PC-9 (cell line): ENCODE measurements around the gene NLRP11. TPM values are rescaled to one million over a fixed set of nuclear protein-coding genes. Genes with fewer than 3 reads are reported as not detected.

ENCODE experiments used
- BruUV-seq: library from RNA; stranded (reverse); fragments of 400-500 nt; replicated peaks from 2 replicates; lab custom pipeline; 2021; lab: Mats Ljungman, UMichigan
- CTCF ChIA-PET: fragments of 300-600 bp; sonication (Branson Sonifier 250); formaldehyde crosslinking; loops from one replicate; lab custom pipeline; 2022; ENCODE audit warnings: antibody characterized with exemption; lab: Charles Lee
- POLR2A ChIA-PET: fragments of 300-600 bp; sonication (Branson Sonifier 250); formaldehyde crosslinking; loops from one replicate; lab custom pipeline; 2022; ENCODE audit warnings: antibody characterized with exemption; ENCODE audit not compliant: unreplicated experiment; lab: Charles Lee
- DNase-seq, 2 experiments: peaks; one replicate each; pipeline versions ENCODE4 v3.0.0 to v3.0.0-alpha.2; 2015 to 2022; ENCODE audit warnings: mixed read lengths in 1 of 2
- H2AFZ ChIP-seq: fragments of 200-600 bp; sonication (generic); 2 replicates; pipeline ENCODE4 v1.8.1; 2017; ENCODE audit warnings: antibody characterized with exemption
- H3F3A ChIP-seq: fragments of 200-600 bp; sonication (generic); 2 replicates; pipeline ENCODE4 v1.8.1; 2017; ENCODE audit warnings: antibody characterized with exemption, mild to moderate bottlenecking, low read depth; ENCODE audit not compliant: insufficient read depth
- H3K27ac ChIP-seq: fragments of 200-600 bp; sonication (generic); 2 replicates; pipeline ENCODE4 v1.6.1; 2016; ENCODE audit warnings: mixed run types
- H3K27me3 ChIP-seq: fragments of 200-600 bp; sonication (generic); 2 replicates; pipeline ENCODE4 v1.6.1; 2016; ENCODE audit warnings: low read depth, mixed run types; ENCODE audit not compliant: insufficient read depth
- H3K36me3 ChIP-seq: fragments of 200-600 bp; sonication (generic); 2 replicates; pipeline ENCODE4 v1.6.1; 2016; ENCODE audit warnings: low read depth, mixed run types
- H3K4me1 ChIP-seq: fragments of 200-600 bp; sonication (generic); replicated peaks from 2 replicates; pipeline ENCODE4 v1.6.1; 2016; ENCODE audit warnings: mixed run types; ENCODE audit not compliant: insufficient read depth
- H3K4me2 ChIP-seq: fragments of 200-600 bp; sonication (generic); 2 replicates; pipeline ENCODE4 v1.6.1; 2017; ENCODE audit warnings: mixed run types
- H3K4me3 ChIP-seq: fragments of 200-600 bp; sonication (generic); 2 replicates; pipeline ENCODE4 v1.6.1; 2016; ENCODE audit warnings: mixed run types
- H3K79me2 ChIP-seq: fragments of 200-600 bp; sonication (generic); 2 replicates; pipeline ENCODE4 v1.6.1; 2017; ENCODE audit warnings: low read depth, mixed run types
- H3K9me2 ChIP-seq: fragments of 200-600 bp; sonication (generic); 2 replicates; pipeline ENCODE4 v1.8.1; 2017; ENCODE audit warnings: mild to moderate bottlenecking; ENCODE audit not compliant: insufficient read depth
- H3K9me3 ChIP-seq: fragments of 200-600 bp; sonication (generic); 2 replicates; pipeline ENCODE4 v1.8.1; 2016; ENCODE audit warnings: low read depth; ENCODE audit not compliant: insufficient read depth
- H4K20me1 ChIP-seq: fragments of 200-600 bp; sonication (generic); 2 replicates; pipeline ENCODE4 v1.8.1; 2017; ENCODE audit not compliant: insufficient read depth
- CTCF ChIP-seq: fragments of 200-600 bp; sonication (generic); conservative IDR thresholded peaks from 2 replicates; pipeline ENCODE4 v1.6.1; 2017; ENCODE audit warnings: mixed run types, antibody characterized with exemption, mild to moderate bottlenecking, moderate library complexity
- EZH2 ChIP-seq: fragments of 200-600 bp; sonication (generic); IDR thresholded peaks from 2 replicates; pipeline ENCODE4 v1.8.0; 2017; ENCODE audit warnings: antibody characterized with exemption, low read depth
- intact Hi-C: fragments of 100-400 bp; cut with micrococcal nuclease; formaldehyde crosslinking; loops from one replicate; pipeline ENCODE4 v1.10.0; 2022; ENCODE audit not compliant: unreplicated experiment
- total RNA-seq: library from RNA; stranded (reverse); gene quantifications from 2 replicates; pipeline ENCODE4 v1.2.3, GENCODE V29; 2021

Gene NLRP11
- total RNA-seq, 1 experiment from 2014 or later = not detected

DNA sequence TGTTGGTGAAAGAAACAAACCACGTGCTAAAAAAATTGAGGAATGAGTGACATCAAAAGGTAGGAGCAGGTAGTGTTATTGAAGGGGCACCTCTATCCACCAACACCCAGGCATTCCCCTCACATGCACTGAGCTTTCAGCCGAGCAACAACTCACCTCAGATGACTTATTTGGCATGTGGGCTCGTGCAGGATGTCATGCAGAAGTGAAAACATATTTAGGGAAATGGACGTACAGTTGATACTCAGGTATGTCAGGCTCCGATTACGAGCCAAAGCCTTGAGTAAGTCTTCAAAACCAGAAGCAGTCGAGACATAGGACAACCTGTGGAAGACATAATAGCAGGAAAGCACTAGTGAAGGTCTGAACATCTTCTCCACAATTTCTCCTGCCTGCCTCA is 30.4 kb downstream of the NLRP11 start:
- H3K27me3 ChIP-seq = peaks cover 97% of the 10 kb centered on the region
- intact Hi-C loops = no loop called here
- no peak overlapping the region for H3K4me2 ChIP-seq
- H3K4me3 ChIP-seq = no peak overlapping the region
- no peaks in the 10 kb centered on the region for H3F3A ChIP-seq
- no peaks in the 10 kb centered on the region for H3K36me3 ChIP-seq
- no peaks in the 10 kb centered on the region for H3K79me2 ChIP-seq
- ChIA-PET POLR2A (no interaction called here), CTCF (no interaction called here)
- TF ChIP-seq EZH2 = no peak
- no peak for TF ChIP-seq CTCF
- no TSS peak for BruUV-seq
- no peaks in the 10 kb centered on the region for H4K20me1 ChIP-seq
- no peak overlapping the region for H3K27ac ChIP-seq
- no peak overlapping the region for H2AFZ ChIP-seq
- no peaks in the 10 kb centered on the region for H3K9me3 ChIP-seq
- no peaks in the 10 kb centered on the region for H3K9me2 ChIP-seq
- H3K4me1 ChIP-seq = no peaks in the 10 kb centered on the region
- DNase-seq = no peak

GRCh38 chr19:55795021-55795420 is 36.8 kb downstream of the NLRP11 start:
- Histone ChIP-seq H3K9me3 (peaks cover 4% of the 10 kb centered on the region; the same call in 1 of the 2 replicates), H4K20me1 (no peaks in the 10 kb centered on the region), H3K27ac (no peak overlapping the region), H3K4me1 (no peaks in the 10 kb centered on the region), H3K4me3 (no peak overlapping the region), H3K4me2 (no peak overlapping the region), H2AFZ (no peak overlapping the region), H3K9me2 (no peaks in the 10 kb centered on the region), H3F3A (no peaks in the 10 kb centered on the region), H3K79me2 (no peaks in the 10 kb centered on the region), H3K36me3 (no peaks in the 10 kb centered on the region), H3K27me3 (peaks cover 93% of the 10 kb centered on the region)
- CTCF ChIA-PET = no interaction called here
- BruUV-seq = no TSS peak
- intact Hi-C loops = no loop called here
- DNase-seq = no peak
- TF ChIP-seq EZH2 (no peak), CTCF (no peak)
- POLR2A ChIA-PET = no interaction called here

DNA sequence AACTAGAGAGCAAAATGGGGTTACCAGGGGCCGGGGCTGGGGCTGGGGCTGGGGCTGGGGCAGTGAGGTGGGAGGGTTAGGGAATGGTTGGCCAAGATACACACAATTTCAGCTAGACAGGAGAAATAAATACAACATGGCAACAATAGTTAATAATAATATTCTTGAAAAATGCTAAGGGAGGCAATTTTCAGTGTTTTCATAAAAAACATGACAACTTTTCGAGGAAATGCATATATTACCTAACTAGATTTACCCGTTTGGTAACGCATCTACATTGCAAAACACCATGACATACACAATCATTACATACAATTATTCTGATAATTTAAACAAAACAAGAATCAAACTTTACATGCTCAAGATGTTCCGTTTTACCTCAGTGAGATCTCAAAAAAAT is 50.7 kb downstream of the NLRP11 start:
- no peak for DNase-seq
- no peaks in the 10 kb centered on the region for H3K36me3 ChIP-seq
- no peaks in the 10 kb centered on the region for H3K9me3 ChIP-seq
- H3K27ac ChIP-seq = no peak overlapping the region
- ChIA-PET CTCF (no interaction called here), POLR2A (no interaction called here)
- H3K4me1 ChIP-seq = no peaks in the 10 kb centered on the region
- H3K9me2 ChIP-seq = no peaks in the 10 kb centered on the region
- H3K4me3 ChIP-seq = no peak overlapping the region
- BruUV-seq = no TSS peak
- H3K79me2 ChIP-seq = no peaks in the 10 kb centered on the region
- H3K27me3 ChIP-seq = peaks cover 100% of the 10 kb centered on the region
- intact Hi-C loops = no loop called here
- no peaks in the 10 kb centered on the region for H3F3A ChIP-seq
- no peak overlapping the region for H2AFZ ChIP-seq
- H3K4me2 ChIP-seq = no peak overlapping the region
- TF ChIP-seq CTCF (no peak), EZH2 (no peak)
- no peaks in the 10 kb centered on the region for H4K20me1 ChIP-seq
